HG03280 (cell line): Measurements from ENCODE around the gene RASAL1.
"Not testable (repeated sequence)": the region's sequence is repeated elsewhere in the genome, so short reads cannot be mapped to it uniquely, and the experiment has no call there.

Experiments
- ATAC-seq: cut with Tn5 transposase; IDR thresholded peaks from one replicate; pipeline ENCODE4 v1.9.1; 2021; ENCODE audit warnings: mild to moderate bottlenecking, moderate library complexity; ENCODE audit not compliant: unreplicated experiment

The RASAL1 gene

GRCh38 chr12:113119980-113120669, 15.4 kb downstream of the RASAL1 start:
- no peak for ATAC-seq

GRCh38 chr12:113118142-113118541, 17.4 kb downstream of the RASAL1 start:
- ATAC-seq = no peak

DNA sequence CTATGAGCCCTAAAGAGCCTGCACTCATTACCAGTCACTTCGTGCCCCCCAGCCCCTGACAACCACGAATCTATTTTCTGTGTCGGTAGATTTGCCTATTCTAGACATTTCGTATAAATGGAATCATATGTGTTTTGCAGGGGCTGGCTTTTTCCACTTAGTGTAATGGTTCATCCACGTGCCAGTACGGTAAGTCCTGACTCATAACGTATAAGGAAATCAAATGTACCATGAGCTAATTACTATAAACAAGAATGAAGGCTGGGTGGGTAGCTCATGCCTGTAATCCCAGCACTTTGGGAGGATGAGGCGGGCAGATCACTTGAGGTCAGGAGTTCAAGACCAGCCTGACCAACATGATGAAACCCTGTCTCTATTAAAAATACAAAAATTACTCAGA, 17.9 kb downstream of the RASAL1 start:
- ATAC-seq = not testable (repeated sequence)

DNA sequence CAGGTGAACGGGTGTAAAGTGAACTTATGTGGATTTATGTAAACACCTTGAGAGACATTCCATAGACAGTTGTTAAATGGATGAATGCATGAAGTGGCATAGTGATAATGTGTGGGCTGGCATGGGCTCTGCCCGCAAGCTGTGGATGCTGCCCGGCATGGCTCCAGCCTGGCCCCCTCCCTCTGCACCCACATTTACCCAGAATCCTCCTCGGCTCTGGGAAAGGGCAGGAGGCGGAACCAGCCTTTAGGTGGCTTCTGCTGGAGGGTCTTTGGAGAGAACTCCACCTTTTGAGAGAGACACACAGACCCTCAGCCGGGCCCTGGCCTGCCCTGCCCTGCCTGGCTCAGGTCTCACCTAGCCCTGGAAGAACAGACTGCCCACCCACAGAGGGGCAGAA, 18.7 kb downstream of the RASAL1 start:
- ATAC-seq = no peak

DNA sequence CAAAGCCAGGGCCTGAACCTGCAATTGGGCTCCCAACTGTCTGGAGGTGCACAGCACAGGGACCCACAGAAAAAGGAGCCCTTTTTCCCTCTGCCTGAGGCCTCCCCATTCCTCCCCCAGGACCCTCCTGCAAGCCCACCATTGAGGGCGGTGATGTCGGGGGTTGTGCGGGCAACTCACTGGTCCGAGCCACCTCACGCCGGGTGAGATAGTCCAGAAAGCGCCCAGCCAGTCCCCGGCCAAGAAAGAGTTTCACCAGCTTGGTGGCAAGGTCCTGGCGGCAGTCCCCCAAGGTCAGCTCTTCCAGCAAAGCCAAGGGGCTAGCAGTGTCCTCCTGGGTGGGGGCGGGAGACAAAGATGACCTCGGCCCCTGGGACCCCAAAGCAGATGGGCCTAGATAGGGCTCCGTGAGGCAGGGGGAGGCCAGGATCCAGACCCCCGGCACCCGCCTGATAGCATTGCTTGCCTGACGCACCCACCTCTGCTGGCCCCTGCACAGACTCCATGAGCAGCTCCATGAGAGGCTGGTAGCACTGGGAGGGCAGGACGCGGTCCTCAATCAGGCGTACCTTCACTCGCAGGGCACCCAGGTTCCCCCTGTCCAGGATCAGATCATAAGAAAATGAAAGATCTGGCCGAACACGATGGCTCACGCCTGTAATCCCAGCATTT, 20.0 kb downstream of the RASAL1 start:
- no peak for ATAC-seq

GRCh38 chr12:113114447-113115178, 20.9 kb downstream of the RASAL1 start:
- no peak for ATAC-seq

GRCh38 chr12:113113397-113113796, 22.2 kb downstream of the RASAL1 start:
- no peak for ATAC-seq

- ATAC-seq = no peak
These were observed 23.3 kb downstream of the RASAL1 start for GRCh38 chr12:113112043-113112899.

- ATAC-seq = no peak
These were observed 24.3 kb downstream of the RASAL1 start for GRCh38 chr12:113111247-113111646.

GRCh38 chr12:113109872-113110599, 25.5 kb downstream of the RASAL1 start:
- no peak for ATAC-seq

DNA sequence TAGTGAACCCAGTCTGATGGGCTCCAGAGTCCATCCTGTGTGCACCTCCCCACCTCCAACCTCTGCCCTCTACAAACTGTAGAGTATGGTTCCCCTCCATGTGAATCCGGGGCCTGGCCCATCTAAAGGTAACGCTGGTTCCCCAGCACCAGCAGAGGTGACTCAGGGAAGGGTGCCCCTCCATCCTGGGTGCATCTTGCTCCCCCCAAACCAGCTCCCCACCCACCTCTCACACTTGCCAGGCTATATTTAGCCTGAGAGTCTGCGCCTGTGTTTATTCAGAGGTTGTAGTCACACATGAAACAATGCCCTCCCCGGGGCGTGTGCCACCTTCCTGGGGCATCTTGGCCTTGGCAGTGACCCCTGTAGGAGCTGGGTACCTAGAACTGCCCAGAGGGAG, 26.2 kb downstream of the RASAL1 start:
- ATAC-seq = no peak

DNA sequence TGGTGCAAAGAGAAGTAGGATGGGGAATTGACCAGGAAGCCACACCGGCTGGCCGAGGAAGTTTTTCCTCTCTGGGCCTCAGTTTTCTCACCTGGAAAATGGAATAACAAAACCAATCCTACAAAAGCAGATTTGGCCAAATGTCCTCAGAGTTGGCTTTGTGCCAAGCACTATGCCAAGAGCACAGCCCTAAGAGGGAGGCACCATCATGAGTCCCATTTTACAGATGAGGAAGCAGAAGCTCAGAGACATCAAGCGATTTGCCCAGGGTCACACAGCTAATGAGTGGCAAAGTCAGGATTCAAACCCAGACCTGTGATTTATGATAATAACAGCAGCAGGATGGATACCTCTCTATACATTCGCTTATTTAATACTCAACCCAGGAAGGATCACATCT, 27.3 kb downstream of the RASAL1 start:
- ATAC-seq = no peak

GRCh38 chr12:113106361-113106760, 29.2 kb downstream of the RASAL1 start:
- ATAC-seq = no peak

DNA sequence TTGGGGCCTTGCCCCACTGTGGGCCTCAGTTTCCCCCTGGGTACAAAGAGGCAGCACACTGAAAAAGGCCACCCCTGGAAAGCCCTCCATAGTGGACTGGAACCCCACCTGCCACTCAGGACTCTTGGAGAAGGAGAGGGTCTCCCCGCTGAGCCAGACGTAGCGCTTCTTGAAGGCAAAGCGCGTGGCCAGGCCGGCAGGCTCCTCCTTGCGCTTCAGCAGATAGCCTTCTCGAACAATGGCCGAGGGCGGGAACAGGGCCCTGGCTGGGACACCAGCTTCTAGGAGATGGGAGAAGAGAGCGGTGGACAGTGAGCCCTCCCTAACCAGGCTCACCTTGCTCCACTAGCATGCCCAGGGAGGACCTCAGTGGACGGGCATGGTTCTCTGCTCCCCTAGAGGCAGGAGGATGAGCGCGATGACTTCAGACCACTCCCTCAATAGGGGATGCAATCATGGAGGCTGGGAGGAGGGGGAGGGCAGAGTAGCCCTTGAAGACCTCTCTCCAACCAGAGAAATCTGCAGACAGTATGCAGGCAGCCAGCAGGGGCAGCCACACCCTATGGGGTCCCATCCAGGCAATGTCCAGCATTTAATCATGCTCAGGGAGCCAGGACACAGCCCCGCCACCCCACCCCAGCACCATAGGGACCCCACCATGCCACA, 29.8 kb downstream of the RASAL1 start:
- no peak for ATAC-seq

GRCh38 chr12:113104953-113105510, 30.5 kb downstream of the RASAL1 start:
- ATAC-seq = no peak

DNA sequence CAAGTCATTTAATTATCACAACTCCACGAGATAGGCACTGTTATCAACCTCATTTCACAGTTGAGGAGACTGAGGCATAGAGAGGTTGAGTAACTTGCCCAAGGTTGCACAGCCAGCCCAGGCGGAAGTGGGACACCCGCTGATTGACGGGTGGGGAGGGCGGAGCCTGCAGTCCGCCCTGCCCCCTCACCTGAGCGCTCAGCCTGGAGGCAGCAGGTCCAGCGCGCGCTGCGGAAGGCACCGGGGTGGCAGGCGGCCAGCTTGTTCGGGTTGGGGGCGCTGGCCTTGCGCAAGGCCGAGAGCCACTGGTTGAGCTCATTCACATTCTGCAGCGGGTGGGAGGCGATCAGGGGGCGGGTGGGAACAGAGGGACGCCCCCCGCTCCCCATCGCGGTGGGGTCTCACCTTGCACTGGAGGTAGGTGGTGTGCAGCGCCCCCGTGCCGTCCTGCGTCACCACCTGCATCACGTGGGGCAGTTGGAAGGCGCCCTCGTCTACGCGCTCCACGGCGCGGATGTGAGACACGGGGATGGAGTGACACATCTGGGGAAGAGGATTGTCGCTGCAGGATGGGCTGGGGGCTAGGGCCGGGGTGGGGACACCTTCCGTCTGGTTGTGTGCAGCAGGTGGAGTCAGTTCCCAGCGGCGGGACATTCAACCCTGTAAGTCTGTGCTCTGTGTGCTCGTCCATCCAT, 31.7 kb downstream of the RASAL1 start:
- ATAC-seq = no peak

- no peak for ATAC-seq
These were observed 32.8 kb downstream of the RASAL1 start for GRCh38 chr12:113102811-113103210.

DNA sequence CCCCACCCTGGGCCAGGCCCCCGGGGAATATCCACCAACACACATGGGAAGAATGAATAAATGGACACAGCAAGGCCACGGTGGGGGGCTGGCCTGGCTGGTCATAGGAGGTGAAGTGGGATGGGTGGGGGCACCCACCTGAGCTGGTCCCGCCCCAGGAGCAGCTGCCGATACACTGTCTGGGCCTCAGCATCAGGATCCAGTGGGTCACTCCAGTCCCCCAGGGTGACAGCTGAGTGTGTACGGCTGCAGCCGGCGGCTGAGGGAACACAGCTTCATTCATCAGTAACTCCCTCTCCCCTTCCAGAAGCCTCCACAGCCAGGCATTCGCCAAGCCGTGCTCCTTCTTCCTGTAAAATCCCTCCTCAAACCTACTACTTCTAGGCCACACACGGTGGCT, 33.8 kb downstream of the RASAL1 start:
- no peak for ATAC-seq

DNA sequence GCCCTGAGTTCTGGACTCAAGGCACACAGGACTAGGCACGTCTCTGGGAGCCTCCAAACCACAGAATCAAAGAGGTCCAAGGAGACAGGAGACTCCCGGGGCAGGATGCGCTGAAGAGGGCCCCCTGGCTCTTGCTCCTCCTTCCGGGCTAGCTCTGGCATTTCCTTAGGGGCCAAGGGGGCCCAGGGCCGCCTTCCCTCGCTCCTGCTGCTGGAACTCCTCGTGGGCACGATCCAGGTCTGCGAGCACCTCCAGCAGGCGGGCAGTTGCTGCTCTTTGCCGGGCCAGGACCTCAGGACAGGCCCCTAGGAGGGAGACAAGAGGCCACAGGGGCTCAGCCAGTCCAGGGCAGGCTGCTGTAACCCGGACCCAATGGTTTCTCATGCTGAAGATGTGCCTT, 35.8 kb downstream of the RASAL1 start:
- no peak for ATAC-seq
